MCF 10A (cell line): ENCODE data around the gene KREMEN1. TPM values are rescaled to one million over a fixed set of nuclear protein-coding genes. Genes with fewer than 3 reads are reported as not detected.

Experiments
- BruUV-seq: library from RNA; stranded (reverse); fragments of 400-500 nt; replicated peaks from 2 replicates; lab custom pipeline; 2021; lab: Mats Ljungman, UMichigan
- CTCF ChIA-PET: fragments of 300-600 bp; sonication (Branson Sonifier 250); formaldehyde crosslinking; extraction: SDS; loops from one replicate; lab custom pipeline; 2021; ENCODE audit warnings: antibody characterized with exemption, inconsistent platforms; lab: Yijun Ruan, JAX
- POLR2A ChIA-PET: fragments of 300-600, 350-650 bp; sonication (Branson Sonifier 250); formaldehyde crosslinking; extraction: SDS; loops from one replicate; lab custom pipeline; 2020; ENCODE audit warnings: antibody characterized with exemption, inconsistent platforms; lab: Yijun Ruan, JAX
- DNase-seq: peaks from one replicate; pipeline ENCODE4 v3.0.0-alpha.2; 2018; ENCODE audit not compliant: unreplicated experiment
- H3K27ac Mint-ChIP-seq: one replicate; pipeline ENCODE4 v1.8.0; 2022; ENCODE audit warnings: mild to moderate bottlenecking, low read depth, mixed read lengths; ENCODE audit not compliant: unreplicated experiment
- H3K27me3 Mint-ChIP-seq: one replicate; pipeline ENCODE4 v1.8.0; 2022; ENCODE audit warnings: mixed read lengths; ENCODE audit not compliant: insufficient read depth, unreplicated experiment
- H3K36me3 Mint-ChIP-seq: one replicate; pipeline ENCODE4 v1.8.0; 2022; ENCODE audit warnings: mild to moderate bottlenecking, moderate library complexity, mixed read lengths; ENCODE audit not compliant: insufficient read depth, unreplicated experiment
- H3K4me1 Mint-ChIP-seq: one replicate; pipeline ENCODE4 v1.8.0; 2022; ENCODE audit warnings: mixed read lengths; ENCODE audit not compliant: insufficient read depth, unreplicated experiment
- H3K4me3 Mint-ChIP-seq: one replicate; pipeline ENCODE4 v1.8.0; 2022; ENCODE audit warnings: mild to moderate bottlenecking, moderate library complexity, mixed read lengths; ENCODE audit not compliant: unreplicated experiment
- H3K9me3 Mint-ChIP-seq: one replicate; pipeline ENCODE4 v1.8.0; 2022; ENCODE audit warnings: mixed read lengths; ENCODE audit not compliant: unreplicated experiment
- intact Hi-C: fragments of 100-400 bp; cut with micrococcal nuclease; formaldehyde crosslinking; loops from 2 replicates; pipeline ENCODE4 v1.14.1; 2022
- total RNA-seq: library from RNA; stranded (reverse); gene quantifications from 2 replicates; pipeline ENCODE4 v1.2.3, GENCODE V29; 2022
- TF ChIP-seq, protein P1 (sequence below): fragments of 200-600 bp; IDR thresholded peaks from one replicate; pipeline ENCODE4 v1.8.0; 2022; ENCODE audit warnings: antibody characterized with exemption, mild to moderate bottlenecking; ENCODE audit not compliant: unreplicated experiment

The KREMEN1 gene
- total RNA-seq, 1 experiment from 2014 or later, result 3.6 TPM

DNA sequence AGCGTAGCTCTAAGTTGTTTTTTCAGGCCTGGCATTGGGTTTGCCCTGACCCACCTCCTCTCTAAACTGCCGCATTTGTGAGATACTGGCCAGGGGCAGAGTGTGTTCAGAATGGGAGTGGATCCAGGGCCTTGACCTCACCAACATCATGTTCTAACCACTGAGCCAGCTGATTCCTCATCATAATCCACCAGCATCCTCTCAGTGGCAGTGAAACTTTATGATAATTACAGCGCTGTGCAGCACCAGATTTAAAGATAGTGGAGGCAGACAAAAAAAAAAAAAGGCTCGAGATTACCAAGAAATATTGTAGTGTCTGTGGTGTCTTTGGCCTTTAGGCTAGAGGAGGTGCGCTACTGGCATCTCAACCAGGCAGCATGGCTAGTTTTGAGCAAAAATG is 53.0 kb downstream of the KREMEN1 start:
- DNase-seq, result no peak
- no peaks in the 10 kb centered on the region for H3K27me3 Mint-ChIP-seq
- no TSS peak for BruUV-seq
- no peak overlapping the region for H3K4me3 Mint-ChIP-seq
- peaks cover 4% of the 10 kb centered on the region for H3K9me3 Mint-ChIP-seq
- intact Hi-C loops, result no loop called here
- no peaks in the 10 kb centered on the region for H3K4me1 Mint-ChIP-seq
- POLR2A ChIA-PET, result no interaction called here
- CTCF ChIA-PET, result no interaction called here
- TF ChIP-seq, protein P1, sequence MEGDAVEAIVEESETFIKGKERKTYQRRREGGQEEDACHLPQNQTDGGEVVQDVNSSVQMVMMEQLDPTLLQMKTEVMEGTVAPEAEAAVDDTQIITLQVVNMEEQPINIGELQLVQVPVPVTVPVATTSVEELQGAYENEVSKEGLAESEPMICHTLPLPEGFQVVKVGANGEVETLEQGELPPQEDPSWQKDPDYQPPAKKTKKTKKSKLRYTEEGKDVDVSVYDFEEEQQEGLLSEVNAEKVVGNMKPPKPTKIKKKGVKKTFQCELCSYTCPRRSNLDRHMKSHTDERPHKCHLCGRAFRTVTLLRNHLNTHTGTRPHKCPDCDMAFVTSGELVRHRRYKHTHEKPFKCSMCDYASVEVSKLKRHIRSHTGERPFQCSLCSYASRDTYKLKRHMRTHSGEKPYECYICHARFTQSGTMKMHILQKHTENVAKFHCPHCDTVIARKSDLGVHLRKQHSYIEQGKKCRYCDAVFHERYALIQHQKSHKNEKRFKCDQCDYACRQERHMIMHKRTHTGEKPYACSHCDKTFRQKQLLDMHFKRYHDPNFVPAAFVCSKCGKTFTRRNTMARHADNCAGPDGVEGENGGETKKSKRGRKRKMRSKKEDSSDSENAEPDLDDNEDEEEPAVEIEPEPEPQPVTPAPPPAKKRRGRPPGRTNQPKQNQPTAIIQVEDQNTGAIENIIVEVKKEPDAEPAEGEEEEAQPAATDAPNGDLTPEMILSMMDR, result no peak
- H3K36me3 Mint-ChIP-seq, result no peaks in the 10 kb centered on the region
- no peak overlapping the region for H3K27ac Mint-ChIP-seq

DNA sequence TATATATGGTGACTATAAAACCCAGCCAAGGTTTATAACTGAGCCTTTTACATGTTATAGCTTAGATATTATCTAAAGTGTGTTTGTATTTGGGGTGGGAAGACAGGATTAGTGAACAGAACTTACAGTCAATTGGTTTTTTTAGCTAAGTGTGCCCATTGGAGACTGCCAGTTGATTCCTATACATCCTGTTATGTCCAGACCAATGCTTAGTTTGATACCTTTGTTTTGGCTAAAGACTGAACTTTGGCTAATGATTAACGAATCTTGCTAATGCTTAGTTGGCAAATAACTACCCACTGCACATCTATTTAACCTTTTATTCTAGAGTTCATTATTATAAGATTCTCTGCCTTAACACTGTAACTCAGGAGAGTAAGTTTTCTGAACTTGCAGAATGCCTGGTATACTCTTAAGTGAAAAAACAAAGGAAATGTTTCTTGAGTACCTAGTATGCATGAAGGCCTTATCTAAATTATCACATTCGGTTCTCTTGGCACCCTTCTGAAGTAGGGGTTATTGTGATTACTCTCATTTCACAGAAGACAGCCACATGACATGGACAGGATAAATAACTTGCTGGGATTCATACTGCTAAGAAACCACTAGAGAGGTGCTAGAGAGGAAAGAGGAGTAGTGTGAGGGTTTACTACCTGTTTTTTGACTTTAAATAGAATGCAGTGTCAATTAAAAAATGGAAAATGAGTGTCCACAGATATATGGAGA is 54.0 kb downstream of the KREMEN1 start:
- no peak for DNase-seq
- no TSS peak for BruUV-seq
- intact Hi-C loops, result no loop called here

DNA sequence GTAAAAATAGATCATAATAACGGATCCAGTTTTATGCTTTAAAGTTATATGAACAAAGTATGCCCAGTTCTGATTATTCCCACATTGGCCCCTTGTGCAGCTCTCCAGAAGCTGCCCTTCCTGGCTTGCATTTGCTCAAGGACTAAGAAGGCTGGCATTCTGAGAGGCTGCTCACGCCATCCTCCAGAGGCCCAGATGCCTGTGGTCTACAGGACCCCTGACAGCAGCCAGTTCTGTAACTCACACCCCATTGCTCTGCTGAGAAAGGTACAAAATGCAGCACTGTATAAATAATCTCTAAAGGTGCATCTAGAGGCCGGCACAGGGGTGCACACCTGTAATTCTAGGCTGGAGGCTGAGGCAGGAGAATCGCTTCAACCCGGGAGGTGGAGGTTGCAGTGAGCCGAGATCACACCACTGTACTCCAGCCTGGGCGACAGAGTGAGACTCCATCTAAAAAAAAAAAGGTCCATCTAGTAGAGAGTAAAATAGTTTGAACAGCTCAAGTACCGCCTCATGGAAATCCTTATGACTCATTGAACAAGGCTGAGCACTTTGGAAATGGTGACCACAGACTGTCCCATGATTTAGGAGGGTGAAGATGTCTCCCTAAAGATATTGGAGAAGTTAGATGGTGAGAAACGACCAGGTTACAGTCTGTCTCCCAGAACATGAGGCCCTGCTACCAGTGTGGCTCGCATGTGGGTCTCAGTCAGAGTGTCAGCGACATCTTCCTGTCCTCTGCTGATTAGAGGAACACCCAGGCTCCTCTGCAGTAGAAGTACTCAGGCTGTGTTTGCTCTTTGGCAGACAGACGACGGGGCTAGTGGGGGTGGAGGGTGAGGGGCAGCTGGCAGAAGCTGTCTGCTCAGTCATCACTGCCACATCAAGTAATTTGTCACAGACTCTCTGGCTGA is 56.3 kb downstream of the KREMEN1 start:
- H3K27ac Mint-ChIP-seq, result no peak overlapping the region
- H3K27me3 Mint-ChIP-seq, result no peaks in the 10 kb centered on the region
- POLR2A ChIA-PET, result no interaction called here
- DNase-seq, result no peak
- no peaks in the 10 kb centered on the region for H3K36me3 Mint-ChIP-seq
- no peaks in the 10 kb centered on the region for H3K4me1 Mint-ChIP-seq
- H3K9me3 Mint-ChIP-seq, result peaks cover 8% of the 10 kb centered on the region
- CTCF ChIA-PET, result interaction anchor here (0.6 kb wide), 1 partner anchor 114 kb away, joined by 3 read pairs; no protein-coding TSS in a partner anchor
- BruUV-seq, result no TSS peak
- TF ChIP-seq, protein P1, result no peak
- H3K4me3 Mint-ChIP-seq, result no peak overlapping the region
- intact Hi-C loops, result no loop called here

More for the DNA sequence above, 54.0 kb downstream of the KREMEN1 start:
- Mint-ChIP-seq H3K4me1 (no peaks in the 10 kb centered on the region), H3K4me3 (no peak overlapping the region), H3K27me3 (no peaks in the 10 kb centered on the region), H3K36me3 (no peaks in the 10 kb centered on the region), H3K9me3 (peaks cover 4% of the 10 kb centered on the region), H3K27ac (no peak overlapping the region)
- POLR2A ChIA-PET, result no interaction called here
- TF ChIP-seq, protein P1, result no peak
- CTCF ChIA-PET, result interaction anchor here (0.6 kb wide), 1 partner anchor 19 kb away, joined by 3 read pairs; no protein-coding TSS in a partner anchor

DNA sequence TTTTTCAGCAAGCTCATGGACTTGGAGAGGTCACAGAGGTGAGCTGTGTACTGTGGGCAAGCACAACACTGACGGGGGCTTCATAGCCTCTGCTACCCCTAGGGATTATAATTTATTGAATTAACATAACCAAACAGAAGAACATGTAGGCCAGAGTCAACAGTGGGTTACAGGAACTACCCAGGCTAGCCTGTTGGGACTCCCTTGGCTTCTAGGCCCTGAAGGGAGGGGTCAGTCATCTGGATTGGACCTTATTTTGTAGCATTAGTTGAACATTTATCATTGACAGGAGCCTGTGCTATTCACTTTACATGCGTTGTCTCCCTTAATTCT is 56.9 kb downstream of the KREMEN1 start:
- BruUV-seq, result no TSS peak
- POLR2A ChIA-PET, result no interaction called here
- no peaks in the 10 kb centered on the region for H3K36me3 Mint-ChIP-seq
- H3K27me3 Mint-ChIP-seq, result no peaks in the 10 kb centered on the region
- TF ChIP-seq, protein P1, result no peak
- CTCF ChIA-PET, result no interaction called here
- intact Hi-C loops, result no loop called here
- no peak overlapping the region for H3K4me3 Mint-ChIP-seq
- no peak for DNase-seq
- no peaks in the 10 kb centered on the region for H3K4me1 Mint-ChIP-seq
- peaks cover 8% of the 10 kb centered on the region for H3K9me3 Mint-ChIP-seq
- no peak overlapping the region for H3K27ac Mint-ChIP-seq
